HEK293 (cell line): ENCODE measurements around the gene KRI1.

ENCODE experiments used
- EGR2 ChIP-seq: fragments of 450-650 bp; formaldehyde crosslinking; IDR thresholded peaks from 2 replicates; pipeline ENCODE4 v1.5.1; 2016; ENCODE audit warnings: low read depth, missing biosample characterization, missing genetic modification characterization
- KLF1 ChIP-seq: fragments of 450-650 bp; formaldehyde crosslinking; IDR thresholded peaks from 2 replicates; pipeline ENCODE4 v1.5.1; 2016; ENCODE audit warnings: missing biosample characterization, missing genetic modification characterization
- KLF10 ChIP-seq: fragments of 450-650 bp; IDR thresholded peaks from 2 replicates; pipeline ENCODE4 v1.5.1; 2018; ENCODE audit warnings: missing biosample characterization, mild to moderate bottlenecking, missing genetic modification characterization
- KLF17 ChIP-seq: fragments of 450-650 bp; formaldehyde crosslinking; IDR thresholded peaks from 2 replicates; pipeline ENCODE4 v1.5.1; 2016; ENCODE audit warnings: missing biosample characterization, missing genetic modification characterization
- MEIS1 ChIP-seq: sonication (generic); formaldehyde crosslinking; IDR thresholded peaks from 2 replicates; pipeline ENCODE4 v1.8.1; 2022; ENCODE audit warnings: missing genetic modification reagents, mild to moderate bottlenecking, borderline replicate concordance
- OSR2 ChIP-seq: fragments of 450-650 bp; formaldehyde crosslinking; IDR thresholded peaks from 2 replicates; pipeline ENCODE4 v1.5.1; 2016; ENCODE audit warnings: missing biosample characterization, missing genetic modification characterization
- PRDM6 ChIP-seq: fragments of 450-650 bp; formaldehyde crosslinking; IDR thresholded peaks from 2 replicates; pipeline ENCODE4 v1.5.1; 2017; ENCODE audit warnings: missing biosample characterization, missing genetic modification characterization
- ZBTB17 ChIP-seq: fragments of 450-650 bp; formaldehyde crosslinking; IDR thresholded peaks from 2 replicates; pipeline ENCODE4 v1.5.1; 2016; ENCODE audit warnings: missing biosample characterization, missing genetic modification characterization
- ZBTB8A ChIP-seq: fragments of 450-650 bp; formaldehyde crosslinking; IDR thresholded peaks from 2 replicates; pipeline ENCODE4 v1.5.1; 2016; ENCODE audit warnings: missing biosample characterization, missing genetic modification characterization
- ZFP41 ChIP-seq: fragments of 450-650 bp; formaldehyde crosslinking; IDR thresholded peaks from 2 replicates; pipeline ENCODE4 v1.5.1; 2016; ENCODE audit warnings: missing biosample characterization, missing genetic modification characterization, borderline replicate concordance
- ZNF202 ChIP-seq: fragments of 450-650 bp; formaldehyde crosslinking; IDR thresholded peaks from 2 replicates; pipeline ENCODE4 v1.5.1; 2016; ENCODE audit warnings: missing biosample characterization, missing genetic modification characterization, borderline replicate concordance
- ZNF223 ChIP-seq: fragments of 450-650 bp; formaldehyde crosslinking; IDR thresholded peaks from 2 replicates; pipeline ENCODE4 v1.5.1; 2016; ENCODE audit warnings: missing biosample characterization, missing genetic modification characterization
- ZNF23 ChIP-seq: fragments of 450-650 bp; formaldehyde crosslinking; IDR thresholded peaks from 2 replicates; pipeline ENCODE4 v1.5.1; 2016; ENCODE audit warnings: missing biosample characterization, missing genetic modification characterization, borderline replicate concordance
- ZNF248 ChIP-seq: fragments of 450-650 bp; formaldehyde crosslinking; IDR thresholded peaks from 2 replicates; pipeline ENCODE4 v1.5.1; 2017; ENCODE audit warnings: missing biosample characterization, missing genetic modification characterization
- ZNF324 ChIP-seq: fragments of 450-650 bp; formaldehyde crosslinking; IDR thresholded peaks from 2 replicates; pipeline ENCODE4 v1.5.1; 2016; ENCODE audit warnings: missing biosample characterization, missing genetic modification characterization
- ZNF530 ChIP-seq: fragments of 450-650 bp; formaldehyde crosslinking; IDR thresholded peaks from 2 replicates; pipeline ENCODE4 v1.5.1; 2016; ENCODE audit warnings: low read depth, missing biosample characterization, missing genetic modification characterization
- ZNF580 ChIP-seq: fragments of 450-650 bp; formaldehyde crosslinking; IDR thresholded peaks from 2 replicates; pipeline ENCODE4 v1.5.1; 2016; ENCODE audit warnings: missing biosample characterization, missing genetic modification characterization
- ZNF621 ChIP-seq: fragments of 450-650 bp; formaldehyde crosslinking; IDR thresholded peaks from 2 replicates; pipeline ENCODE4 v1.5.1; 2017; ENCODE audit warnings: missing biosample characterization, missing genetic modification characterization
- ZNF626 ChIP-seq: fragments of 450-650 bp; sonication (Bioruptor Pico); formaldehyde crosslinking; IDR thresholded peaks from 2 replicates; pipeline ENCODE4 v1.5.1; 2018; ENCODE audit warnings: missing biosample characterization, missing genetic modification characterization, inconsistent platforms
- ZNF658 ChIP-seq: fragments of 450-650 bp; formaldehyde crosslinking; IDR thresholded peaks from 2 replicates; pipeline ENCODE4; 2016; ENCODE audit warnings: missing biosample characterization, missing genetic modification characterization
- ZNF701 ChIP-seq: fragments of 450-650 bp; formaldehyde crosslinking; IDR thresholded peaks from 2 replicates; pipeline ENCODE4 v1.5.1; 2016; ENCODE audit warnings: missing biosample characterization, missing genetic modification characterization
- ZXDB ChIP-seq: fragments of 450-650 bp; formaldehyde crosslinking; IDR thresholded peaks from 2 replicates; pipeline ENCODE4 v1.5.1; 2016; ENCODE audit warnings: missing biosample characterization, missing genetic modification characterization
- TF ChIP-seq, protein P1 (sequence below): fragments of 450-650 bp; formaldehyde crosslinking; IDR thresholded peaks from 2 replicates; pipeline ENCODE4 v1.5.1; 2016; ENCODE audit warnings: missing biosample characterization, missing genetic modification characterization, low read depth
- TF ChIP-seq, protein P2 (sequence below): fragments of 450-650 bp; formaldehyde crosslinking; IDR thresholded peaks from 2 replicates; pipeline ENCODE4 v1.5.0; 2017; ENCODE audit warnings: missing biosample characterization, missing genetic modification characterization, borderline replicate concordance
- TF ChIP-seq, protein P3 (sequence below): fragments of 450-650 bp; formaldehyde crosslinking; IDR thresholded peaks from 2 replicates; pipeline ENCODE4 v1.5.1; 2016; ENCODE audit warnings: missing biosample characterization, missing genetic modification characterization

Gene KRI1

DNA sequence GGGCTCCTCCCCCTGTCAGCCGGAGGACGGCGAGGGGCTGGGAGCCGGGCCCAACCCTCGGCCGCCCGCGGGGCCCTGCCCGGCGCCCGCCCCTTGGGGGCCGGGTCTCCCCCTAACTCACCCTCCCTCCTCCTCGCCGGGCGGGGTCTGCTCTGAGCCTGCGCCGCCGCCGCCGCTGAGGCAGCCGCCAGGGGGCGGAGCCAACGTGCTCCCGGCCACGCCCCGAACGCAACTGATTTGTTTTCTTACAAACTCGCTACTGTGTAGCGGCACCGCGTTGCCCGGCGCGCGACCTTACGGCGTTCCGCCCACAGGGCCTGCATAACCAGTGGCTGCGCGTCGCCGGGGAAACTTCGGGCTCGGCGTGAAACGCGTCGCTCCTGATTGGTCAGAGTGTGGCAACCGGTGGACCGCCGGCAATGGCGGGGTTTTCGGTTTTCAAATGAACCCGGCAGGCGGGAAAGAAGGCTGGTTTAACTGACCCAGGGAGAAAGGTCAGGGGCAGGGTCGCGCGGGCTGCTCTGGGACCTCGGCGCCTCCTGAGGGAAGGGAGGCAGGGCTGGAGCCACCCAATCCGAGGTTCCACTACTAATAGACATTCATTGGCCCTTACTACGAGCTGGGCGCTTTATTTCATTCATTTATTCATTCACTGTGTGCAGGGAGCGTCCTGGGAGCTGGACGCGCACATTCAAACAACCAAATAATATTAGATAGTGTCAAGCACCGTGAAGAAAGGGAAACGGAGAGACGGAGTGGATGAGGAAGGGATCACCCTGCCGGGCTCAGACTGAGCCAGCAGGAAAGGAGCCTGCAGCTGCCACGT, 3.2 kb upstream of the KRI1 start, which contains the start of gene CDKN2D (continued):
- TF ChIP-seq ZNF658 (tag by site-specific recombination) = no peak
- TF ChIP-seq ZNF626 (tag by site-specific recombination) = no peak
- no peak for TF ChIP-seq PRDM6 (tag by site-specific recombination)
- TF ChIP-seq ZNF23 = no peak
- no peak for TF ChIP-seq ZNF248
- peak; percentile 61; the same call in 1 of the 2 replicates for TF ChIP-seq ZBTB8A (tag by site-specific recombination)
- peak; percentile 87 for TF ChIP-seq ZNF324
- peak; percentile 86 for TF ChIP-seq KLF10 (tag by site-specific recombination)
- peak; percentile 51; the same call in 1 of the 2 replicates for TF ChIP-seq ZNF580 (tag by site-specific recombination)
- no peak for TF ChIP-seq ZNF701 (tag by site-specific recombination)
- TF ChIP-seq, protein P1, sequence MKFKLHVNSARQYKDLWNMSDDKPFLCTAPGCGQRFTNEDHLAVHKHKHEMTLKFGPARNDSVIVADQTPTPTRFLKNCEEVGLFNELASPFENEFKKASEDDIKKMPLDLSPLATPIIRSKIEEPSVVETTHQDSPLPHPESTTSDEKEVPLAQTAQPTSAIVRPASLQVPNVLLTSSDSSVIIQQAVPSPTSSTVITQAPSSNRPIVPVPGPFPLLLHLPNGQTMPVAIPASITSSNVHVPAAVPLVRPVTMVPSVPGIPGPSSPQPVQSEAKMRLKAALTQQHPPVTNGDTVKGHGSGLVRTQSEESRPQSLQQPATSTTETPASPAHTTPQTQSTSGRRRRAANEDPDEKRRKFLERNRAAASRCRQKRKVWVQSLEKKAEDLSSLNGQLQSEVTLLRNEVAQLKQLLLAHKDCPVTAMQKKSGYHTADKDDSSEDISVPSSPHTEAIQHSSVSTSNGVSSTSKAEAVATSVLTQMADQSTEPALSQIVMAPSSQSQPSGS (tag by site-specific recombination) = no peak
- TF ChIP-seq ZXDB = peak; percentile 74; the same call in 1 of the 2 replicates
- no peak for TF ChIP-seq ZFP41
- TF ChIP-seq KLF1 (tag by site-specific recombination) = peak; percentile 40; the same call in 1 of the 2 replicates
- 0 out of 2 replicates have a peak, but pooled peaks have one; percentile 34 for TF ChIP-seq EGR2 (tag by site-specific recombination)
- TF ChIP-seq, protein P2, sequence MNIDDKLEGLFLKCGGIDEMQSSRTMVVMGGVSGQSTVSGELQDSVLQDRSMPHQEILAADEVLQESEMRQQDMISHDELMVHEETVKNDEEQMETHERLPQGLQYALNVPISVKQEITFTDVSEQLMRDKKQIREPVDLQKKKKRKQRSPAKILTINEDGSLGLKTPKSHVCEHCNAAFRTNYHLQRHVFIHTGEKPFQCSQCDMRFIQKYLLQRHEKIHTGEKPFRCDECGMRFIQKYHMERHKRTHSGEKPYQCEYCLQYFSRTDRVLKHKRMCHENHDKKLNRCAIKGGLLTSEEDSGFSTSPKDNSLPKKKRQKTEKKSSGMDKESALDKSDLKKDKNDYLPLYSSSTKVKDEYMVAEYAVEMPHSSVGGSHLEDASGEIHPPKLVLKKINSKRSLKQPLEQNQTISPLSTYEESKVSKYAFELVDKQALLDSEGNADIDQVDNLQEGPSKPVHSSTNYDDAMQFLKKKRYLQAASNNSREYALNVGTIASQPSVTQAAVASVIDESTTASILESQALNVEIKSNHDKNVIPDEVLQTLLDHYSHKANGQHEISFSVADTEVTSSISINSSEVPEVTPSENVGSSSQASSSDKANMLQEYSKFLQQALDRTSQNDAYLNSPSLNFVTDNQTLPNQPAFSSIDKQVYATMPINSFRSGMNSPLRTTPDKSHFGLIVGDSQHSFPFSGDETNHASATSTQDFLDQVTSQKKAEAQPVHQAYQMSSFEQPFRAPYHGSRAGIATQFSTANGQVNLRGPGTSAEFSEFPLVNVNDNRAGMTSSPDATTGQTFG = no peak
- TF ChIP-seq ZNF223 (tag by site-specific recombination) = no peak
- TF ChIP-seq ZNF621 = no peak
- no peak for TF ChIP-seq ZNF530
- TF ChIP-seq, protein P3, sequence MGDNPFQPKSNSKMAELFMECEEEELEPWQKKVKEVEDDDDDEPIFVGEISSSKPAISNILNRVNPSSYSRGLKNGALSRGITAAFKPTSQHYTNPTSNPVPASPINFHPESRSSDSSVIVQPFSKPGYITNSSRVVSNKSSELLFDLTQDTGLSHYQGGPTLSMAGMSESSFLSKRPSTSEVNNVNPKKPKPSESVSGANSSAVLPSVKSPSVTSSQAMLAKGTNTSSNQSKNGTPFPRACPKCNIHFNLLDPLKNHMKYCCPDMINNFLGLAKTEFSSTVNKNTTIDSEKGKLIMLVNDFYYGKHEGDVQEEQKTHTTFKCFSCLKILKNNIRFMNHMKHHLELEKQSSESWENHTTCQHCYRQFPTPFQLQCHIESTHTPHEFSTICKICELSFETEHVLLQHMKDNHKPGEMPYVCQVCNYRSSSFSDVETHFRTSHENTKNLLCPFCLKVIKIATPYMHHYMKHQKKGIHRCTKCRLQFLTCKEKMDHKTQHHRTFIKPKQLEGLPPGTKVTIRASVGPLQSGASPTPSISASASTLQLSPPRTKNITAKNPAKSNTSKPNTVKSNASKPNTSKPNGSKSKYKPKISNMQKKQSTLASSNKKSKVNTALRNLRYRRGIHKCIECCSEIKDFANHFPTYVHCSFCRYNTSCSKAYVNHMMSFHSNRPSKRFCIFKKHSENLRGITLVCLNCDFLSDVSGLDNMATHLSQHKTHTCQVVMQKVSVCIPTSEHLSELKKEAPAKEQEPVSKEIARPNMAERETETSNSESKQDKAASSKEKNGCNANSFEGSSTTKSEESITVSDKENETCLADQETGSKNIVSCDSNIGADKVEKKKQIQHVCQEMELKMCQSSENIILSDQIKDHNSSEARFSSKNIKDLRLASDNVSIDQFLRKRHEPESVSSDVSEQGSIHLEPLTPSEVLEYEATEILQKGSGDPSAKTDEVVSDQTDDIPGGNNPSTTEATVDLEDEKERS = no peak
- no peak for TF ChIP-seq ZNF202 (tag by site-specific recombination)
- peak; percentile 80 for TF ChIP-seq ZBTB17
- TF ChIP-seq KLF17 (tag by site-specific recombination) = peak; percentile 89
- TF ChIP-seq OSR2 = peak; percentile 96
- TF ChIP-seq MEIS1 (CRISPR knock-in tag) = no peak
